NOMO-1 (cell line): ENCODE data around the gene NPPA.
"Not testable (repeated sequence)": the region's sequence is repeated elsewhere in the genome, so short reads cannot be mapped to it uniquely, and the experiment has no call there.

Source experiments
- DNase-seq, 2 experiments: peaks; one replicate each; lab custom pipeline; 2025; ENCODE audit not compliant: unreplicated experiment in 2 of 2; lab: John Stamatoyannopoulos, UW

The NPPA gene

GRCh38 chr1:11847667-11848372 is at the start of gene NPPA:
Gene NPPA, minus strand, starts transcription at chr1:11847783. Its CDS starts 99 bp downstream, at chr1:11847684.
- no peak for DNase-seq

- DNase-seq: not testable (repeated sequence)
Observed at GRCh38 chr1:11894501-11894900, 46.9 kb upstream of the NPPA start.

GRCh38 chr1:11893907-11894251 is 46.3 kb upstream of the NPPA start:
- peak in 1 of 2 experiments; percentile 20 for DNase-seq

- DNase-seq: no peak
Observed at GRCh38 chr1:11891433-11892186, 44.0 kb upstream of the NPPA start.

- DNase-seq: no peak
Observed at GRCh38 chr1:11888877-11889208, 41.3 kb upstream of the NPPA start.

GRCh38 chr1:11888206-11888876 is 40.8 kb upstream of the NPPA start:
- DNase-seq: no peak

- DNase-seq: no peak
Observed at GRCh38 chr1:11887666-11888007, 40.1 kb upstream of the NPPA start.

GRCh38 chr1:11886986-11887665 is 39.5 kb upstream of the NPPA start:
- no peak for DNase-seq

GRCh38 chr1:11885916-11886315 is 38.3 kb upstream of the NPPA start:
- no peak for DNase-seq

- no peak for DNase-seq
Observed at GRCh38 chr1:11882814-11883538, 35.4 kb upstream of the NPPA start.

GRCh38 chr1:11881749-11882441 is 34.3 kb upstream of the NPPA start:
- DNase-seq: no peak

- no peak for DNase-seq
Observed at GRCh38 chr1:11880911-11881748, 33.5 kb upstream of the NPPA start.

- DNase-seq: no peak
Observed at GRCh38 chr1:11880181-11880575, 32.6 kb upstream of the NPPA start.

- DNase-seq: no peak
Observed at GRCh38 chr1:11879311-11880180, 32.0 kb upstream of the NPPA start.

- no peak for DNase-seq
Observed at GRCh38 chr1:11878891-11879190, 31.3 kb upstream of the NPPA start.

GRCh38 chr1:11878081-11878890 is 30.7 kb upstream of the NPPA start:
- no peak for DNase-seq

- no peak for DNase-seq
Observed at GRCh38 chr1:11877074-11877473, 29.5 kb upstream of the NPPA start.

GRCh38 chr1:11875094-11875493 is 27.5 kb upstream of the NPPA start:
- no peak for DNase-seq
